Kidney (tissue), 14 donors: ENCODE results near the gene ATP11A. TPM values are rescaled to one million over a fixed set of nuclear protein-coding genes. Genes with fewer than 3 reads are reported as not detected.

Source experiments
- DNase-seq, 5 donors: peaks; one replicate each; pipeline ENCODE4 v3.0.0-alpha.2; 2013 to 2020
- FAIRE-seq: peaks from 2 replicates; lab custom pipeline; 2012; peaks lifted over from hg19 to GRCh38; lab: Jason Lieb, UNC
- H3K27ac ChIP-seq, 2 donors: one replicate each; pipeline ENCODE4 v1.7.0; 2013; ENCODE audit warnings: low read depth in 2 of 2, low read length in 2 of 2, inconsistent platforms in 1 of 2
- H3K27me3 ChIP-seq: one replicate; pipeline ENCODE4 v1.7.1; 2013; ENCODE audit warnings: low read length, inconsistent platforms; ENCODE audit not compliant: control insufficient read depth, insufficient read depth
- H3K36me3 ChIP-seq, 3 donors: one replicate each; pipeline versions ENCODE4 v1.7.0 to v1.7.1; 2013; ENCODE audit warnings: low read length in 3 of 3, control low read depth in 1 of 3, inconsistent platforms in 1 of 3; ENCODE audit not compliant: insufficient read depth in 3 of 3, control insufficient read depth in 2 of 3
- H3K4me1 ChIP-seq, 3 donors: one replicate each; pipeline versions ENCODE4 v1.7.0 to v1.7.1; 2013; ENCODE audit warnings: low read length in 3 of 3, inconsistent platforms in 1 of 3, low read depth in 1 of 3; ENCODE audit not compliant: control insufficient read depth in 2 of 3, insufficient read depth in 2 of 3
- H3K4me3 ChIP-seq, 3 donors: one replicate each; pipeline versions ENCODE4 v1.7.0 to v1.8.1; 2013; ENCODE audit warnings: low read length in 3 of 3, control low read depth in 1 of 3, inconsistent platforms in 1 of 3
- H3K9ac ChIP-seq, 3 donors: one replicate each; pipeline versions ENCODE4 v1.7.0 to v1.7.1; 2013; ENCODE audit warnings: low read length in 3 of 3, control low read depth in 1 of 3, inconsistent platforms in 1 of 3
- H3K9me3 ChIP-seq, 3 donors: one replicate each; pipeline versions ENCODE4 v1.7.0 to v1.7.1; 2013; ENCODE audit warnings: low read length in 3 of 3, control low read depth in 1 of 3, inconsistent platforms in 1 of 3; ENCODE audit not compliant: control insufficient read depth in 2 of 3, insufficient read depth in 1 of 3
- intact Hi-C: fragments of 100-400 bp; cut with DNase I; formaldehyde crosslinking; loops from one replicate; pipeline ENCODE4 v1.11.1; 2022
- polyA plus RNA-seq: library from polyadenylated mRNA; stranded (reverse); fragments of 350-450 nt; fragmentation: Illumina TruSeq; extraction: RNeasy Lipid Tissue Mini Kit (QIAGEN cat#74804); gene quantifications from one replicate; pipeline ENCODE4 v1.2.3, GENCODE V29; 2014; ENCODE audit warnings: low read depth, low replicate concordance; ENCODE audit not compliant: insufficient read depth
- total RNA-seq: library from RNA; stranded (reverse); fragmentation: NEBNext Ultra II Directional; extraction: Animal tissue kit (Norgen Biotek cat#: 25700); gene quantifications from one replicate; pipeline ENCODE4 v1.2.1, GENCODE V29; 2021
- TF ChIP-seq, protein P1 (sequence below): IDR thresholded peaks from 3 replicates; pipeline ENCODE4 v1.5.1; 2012; ENCODE audit warnings: mild to moderate bottlenecking, moderate library complexity, borderline replicate concordance; ENCODE audit not compliant: insufficient read depth; ENCODE audit errors: extremely low read depth
- donor health status: control.
- donor health status: control.
- donor health status: control.
- donor health status: control.
- donor health status: control.
- donor health status: DM: yes; HTN: yes; CAD: no.
- donor health status: Normal renal cell carcinoma (clear cell type).

ATP11A gene
- total and polyA plus RNA-seq, 2 donors from 2014 or later, result 4.9 to 212 TPM

DNA sequence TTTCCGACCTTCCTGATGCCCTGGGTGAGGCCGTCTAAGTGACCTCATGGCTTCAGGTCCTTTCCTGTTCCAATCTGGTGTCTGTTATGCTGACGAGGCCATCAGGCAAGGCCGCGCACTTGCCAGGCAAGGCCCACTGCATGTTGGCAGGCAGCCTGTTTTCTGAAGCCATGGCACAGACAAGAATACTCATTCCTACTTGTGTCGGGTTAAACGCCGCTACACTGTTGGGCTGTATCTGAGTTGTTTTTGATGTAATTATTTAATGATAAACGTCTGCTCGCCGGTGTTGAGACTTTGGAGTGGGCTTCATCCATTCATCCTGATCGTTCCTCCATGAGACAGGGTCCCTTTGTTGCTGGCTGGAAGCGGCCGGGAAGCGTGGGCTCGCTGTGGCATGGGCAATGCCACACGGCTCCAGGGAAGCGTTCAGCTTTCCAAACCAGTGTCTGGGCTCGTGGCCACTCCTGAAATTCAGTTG lies 92.1 kb downstream of the ATP11A start:
- DNase-seq, result peak in 1 of 5 donors; percentile 48
- TF ChIP-seq, protein P1, sequence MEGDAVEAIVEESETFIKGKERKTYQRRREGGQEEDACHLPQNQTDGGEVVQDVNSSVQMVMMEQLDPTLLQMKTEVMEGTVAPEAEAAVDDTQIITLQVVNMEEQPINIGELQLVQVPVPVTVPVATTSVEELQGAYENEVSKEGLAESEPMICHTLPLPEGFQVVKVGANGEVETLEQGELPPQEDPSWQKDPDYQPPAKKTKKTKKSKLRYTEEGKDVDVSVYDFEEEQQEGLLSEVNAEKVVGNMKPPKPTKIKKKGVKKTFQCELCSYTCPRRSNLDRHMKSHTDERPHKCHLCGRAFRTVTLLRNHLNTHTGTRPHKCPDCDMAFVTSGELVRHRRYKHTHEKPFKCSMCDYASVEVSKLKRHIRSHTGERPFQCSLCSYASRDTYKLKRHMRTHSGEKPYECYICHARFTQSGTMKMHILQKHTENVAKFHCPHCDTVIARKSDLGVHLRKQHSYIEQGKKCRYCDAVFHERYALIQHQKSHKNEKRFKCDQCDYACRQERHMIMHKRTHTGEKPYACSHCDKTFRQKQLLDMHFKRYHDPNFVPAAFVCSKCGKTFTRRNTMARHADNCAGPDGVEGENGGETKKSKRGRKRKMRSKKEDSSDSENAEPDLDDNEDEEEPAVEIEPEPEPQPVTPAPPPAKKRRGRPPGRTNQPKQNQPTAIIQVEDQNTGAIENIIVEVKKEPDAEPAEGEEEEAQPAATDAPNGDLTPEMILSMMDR, result no peak
- Histone ChIP-seq H3K4me3 (no peak overlapping the region), H3K9ac (no peak overlapping the region), H3K36me3 (peaks cover 0 to 5% (median 0%) of the 10 kb centered on the region in 3 donors), H3K9me3 (no peaks in the 10 kb centered on the region), H3K27ac (peak overlapping the region in 1 of 2 donors; percentile 48), H3K27me3 (no peaks in the 10 kb centered on the region), H3K4me1 (peaks cover 0 to 8% (median 7%) of the 10 kb centered on the region in 3 donors)
- intact Hi-C loops, result no loop called here
- FAIRE-seq, result no peak

DNA sequence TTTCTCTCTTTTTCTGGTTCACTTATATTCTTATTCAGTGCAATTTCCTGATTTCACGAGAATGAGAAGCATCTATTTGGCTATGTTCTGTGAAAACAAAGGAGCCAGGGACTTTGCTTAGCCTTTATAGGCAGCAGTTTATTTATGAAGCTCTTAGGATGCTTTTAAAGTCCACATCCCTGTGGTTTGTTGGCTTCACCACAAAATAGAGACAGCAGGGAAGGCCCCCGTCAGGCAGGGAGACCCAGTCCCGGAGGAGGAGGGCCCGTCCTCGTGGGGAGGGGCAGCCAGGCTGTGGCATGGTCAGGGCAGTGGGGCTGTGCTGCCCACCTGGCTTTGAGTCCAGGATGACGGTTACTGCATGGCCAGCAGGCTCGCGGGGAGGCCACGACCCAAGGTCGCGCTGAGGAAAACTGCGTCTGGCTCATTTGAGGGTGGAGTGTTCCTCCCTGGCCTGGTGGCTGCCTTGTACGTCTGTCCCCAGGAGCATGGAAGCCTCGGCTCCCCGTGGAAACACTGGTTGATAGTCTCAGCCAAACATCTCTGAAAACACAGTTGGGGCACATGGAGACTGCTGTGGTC lies 92.7 kb downstream of the ATP11A start:
- Histone ChIP-seq H3K9me3 (no peaks in the 10 kb centered on the region), H3K27me3 (no peaks in the 10 kb centered on the region), H3K27ac (no peak overlapping the region), H3K9ac (no peak overlapping the region), H3K4me3 (no peak overlapping the region), H3K36me3 (peaks cover 0 to 5% (median 0%) of the 10 kb centered on the region in 3 donors), H3K4me1 (peaks cover 0 to 8% (median 7%) of the 10 kb centered on the region in 3 donors)
- intact Hi-C loops, result no loop called here
- DNase-seq (peak in 1 of 5 donors; percentile 41), FAIRE-seq (no peak)
- TF ChIP-seq, protein P1, result no peak

DNA sequence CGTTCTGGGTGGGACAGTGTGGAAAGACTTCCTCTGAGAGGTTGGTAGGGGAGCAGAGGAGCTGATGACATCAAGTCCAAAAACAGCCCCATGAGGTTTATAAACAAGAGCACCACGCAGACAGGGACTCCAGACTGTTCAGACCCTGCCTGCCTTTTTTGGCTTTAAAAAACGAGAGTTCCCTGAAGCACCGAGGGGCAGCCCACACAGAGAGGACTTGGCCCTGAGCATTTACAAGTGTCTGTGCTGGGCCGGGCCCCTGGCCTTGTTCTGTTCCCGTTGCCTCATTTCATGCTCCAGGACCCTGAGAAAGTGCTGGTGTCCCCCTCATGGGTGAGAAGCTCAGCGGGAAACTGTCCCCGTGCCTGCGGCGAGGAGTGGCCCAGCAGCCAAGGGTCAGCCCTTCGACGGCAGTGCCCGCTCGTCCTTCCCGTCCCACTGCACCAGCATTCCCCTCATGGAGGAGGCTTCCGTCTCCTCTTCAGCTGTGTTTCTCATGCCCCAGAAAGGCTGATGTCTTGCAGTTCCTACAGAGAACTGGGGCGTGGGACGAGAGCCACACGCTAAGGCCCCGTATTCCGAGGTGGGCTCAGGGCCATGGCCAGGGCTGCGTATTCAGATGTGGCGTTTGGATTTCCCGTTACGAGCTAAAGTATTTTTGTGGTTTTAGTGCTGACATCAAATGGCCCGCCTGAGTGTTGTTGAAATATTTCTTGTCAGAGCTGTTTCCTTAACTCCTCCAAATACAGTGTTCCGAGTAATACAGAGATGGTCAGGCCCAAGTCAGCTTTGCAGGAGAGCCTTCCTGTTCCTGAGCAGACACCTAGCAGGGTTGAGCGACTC lies 93.5 kb downstream of the ATP11A start:
- H3K27ac ChIP-seq, result no peak overlapping the region
- no peak for FAIRE-seq
- H3K27me3 ChIP-seq, result no peaks in the 10 kb centered on the region

More for the DNA sequence above, 93.5 kb downstream of the ATP11A start:
- Histone ChIP-seq H3K36me3 (peaks cover 0 to 5% (median 0%) of the 10 kb centered on the region in 3 donors), H3K4me3 (no peak overlapping the region), H3K9ac (no peak overlapping the region), H3K9me3 (no peaks in the 10 kb centered on the region), H3K4me1 (peaks cover 0 to 7% (median 5%) of the 10 kb centered on the region in 3 donors)
- intact Hi-C loops, result no loop called here
- peak in 3 of 5 donors; percentile 39 to 64 (median 45) for DNase-seq
- TF ChIP-seq, protein P1, result no peak
